GM12872 (cell line): ENCODE measurements around the gene NFE2L1.

ENCODE experiments used
- TF ChIP-seq, protein P1 (sequence below): IDR thresholded peaks from 3 replicates; pipeline ENCODE4 v1.5.1; 2011; ENCODE audit warnings: low read depth, mild to moderate bottlenecking, low read length, moderate library complexity; ENCODE audit not compliant: insufficient read depth

The NFE2L1 gene

GRCh38 chr17:48054238-48055185, 6.4 kb downstream of the NFE2L1 start:
- TF ChIP-seq, protein P1, sequence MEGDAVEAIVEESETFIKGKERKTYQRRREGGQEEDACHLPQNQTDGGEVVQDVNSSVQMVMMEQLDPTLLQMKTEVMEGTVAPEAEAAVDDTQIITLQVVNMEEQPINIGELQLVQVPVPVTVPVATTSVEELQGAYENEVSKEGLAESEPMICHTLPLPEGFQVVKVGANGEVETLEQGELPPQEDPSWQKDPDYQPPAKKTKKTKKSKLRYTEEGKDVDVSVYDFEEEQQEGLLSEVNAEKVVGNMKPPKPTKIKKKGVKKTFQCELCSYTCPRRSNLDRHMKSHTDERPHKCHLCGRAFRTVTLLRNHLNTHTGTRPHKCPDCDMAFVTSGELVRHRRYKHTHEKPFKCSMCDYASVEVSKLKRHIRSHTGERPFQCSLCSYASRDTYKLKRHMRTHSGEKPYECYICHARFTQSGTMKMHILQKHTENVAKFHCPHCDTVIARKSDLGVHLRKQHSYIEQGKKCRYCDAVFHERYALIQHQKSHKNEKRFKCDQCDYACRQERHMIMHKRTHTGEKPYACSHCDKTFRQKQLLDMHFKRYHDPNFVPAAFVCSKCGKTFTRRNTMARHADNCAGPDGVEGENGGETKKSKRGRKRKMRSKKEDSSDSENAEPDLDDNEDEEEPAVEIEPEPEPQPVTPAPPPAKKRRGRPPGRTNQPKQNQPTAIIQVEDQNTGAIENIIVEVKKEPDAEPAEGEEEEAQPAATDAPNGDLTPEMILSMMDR: no peak

GRCh38 chr17:48055531-48056245, 7.5 kb downstream of the NFE2L1 start:
- TF ChIP-seq, protein P1: no peak

GRCh38 chr17:48056246-48056745, 8.1 kb downstream of the NFE2L1 start:
- TF ChIP-seq, protein P1: no peak

GRCh38 chr17:48056879-48057278, 8.7 kb downstream of the NFE2L1 start:
- TF ChIP-seq, protein P1: no peak

DNA sequence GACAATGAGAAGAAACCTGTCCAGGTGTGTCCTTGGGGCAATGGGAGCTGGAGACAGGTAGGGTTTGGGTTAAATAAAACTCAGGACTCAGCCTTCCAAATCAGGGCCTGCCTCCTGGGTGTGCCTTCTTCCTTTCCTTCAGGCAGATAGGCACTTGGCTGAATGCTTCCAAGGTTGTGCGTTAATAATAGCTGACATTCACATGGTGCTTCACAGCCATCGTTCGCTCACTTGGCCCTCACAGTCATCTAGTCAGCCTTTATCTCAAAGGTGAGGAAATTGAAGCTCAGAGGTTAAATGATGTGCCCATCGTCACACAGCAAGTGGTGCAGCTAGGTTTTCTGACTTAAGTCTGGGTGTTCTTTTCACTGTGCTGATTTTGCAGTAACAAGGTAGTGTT, 9.5 kb downstream of the NFE2L1 start:
- TF ChIP-seq, protein P1: no peak

DNA sequence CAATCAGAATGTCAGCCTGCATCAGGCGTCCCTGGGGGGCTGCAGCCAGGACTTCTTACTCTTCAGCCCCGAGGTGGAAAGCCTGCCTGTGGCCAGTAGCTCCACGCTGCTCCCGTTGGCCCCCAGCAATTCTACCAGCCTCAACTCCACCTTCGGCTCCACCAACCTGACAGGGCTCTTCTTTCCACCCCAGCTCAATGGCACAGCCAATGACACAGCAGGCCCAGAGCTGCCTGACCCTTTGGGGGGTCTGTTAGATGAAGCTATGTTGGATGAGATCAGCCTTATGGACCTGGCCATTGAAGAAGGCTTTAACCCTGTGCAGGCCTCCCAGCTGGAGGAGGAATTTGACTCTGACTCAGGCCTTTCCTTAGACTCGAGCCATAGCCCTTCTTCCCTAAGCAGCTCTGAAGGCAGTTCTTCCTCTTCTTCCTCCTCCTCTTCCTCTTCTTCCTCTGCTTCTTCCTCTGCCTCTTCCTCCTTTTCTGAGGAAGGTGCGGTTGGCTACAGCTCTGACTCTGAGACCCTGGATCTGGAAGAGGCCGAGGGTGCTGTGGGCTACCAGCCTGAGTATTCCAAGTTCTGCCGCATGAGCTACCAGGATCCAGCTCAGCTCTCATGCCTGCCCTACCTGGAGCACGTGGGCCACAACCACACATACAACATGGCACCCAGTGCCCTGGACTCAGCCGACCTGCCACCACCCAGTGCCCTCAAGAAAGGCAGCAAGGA, 10.4 kb downstream of the NFE2L1 start:
- TF ChIP-seq, protein P1: no peak
